NCI-H524 (cell line): ENCODE results near the gene DLK2.
"Not testable (repeated sequence)": the region's sequence is repeated elsewhere in the genome, so short reads cannot be mapped to it uniquely, and the experiment has no call there.

Source experiments
- DNase-seq, 2 experiments: peaks; one replicate each; lab custom pipeline; 2025; lab: John Stamatoyannopoulos, UW

Gene DLK2

GRCh38 chr6:43481591-43482236, 26.4 kb upstream of the DLK2 start:
- DNase-seq: no peak

DNA sequence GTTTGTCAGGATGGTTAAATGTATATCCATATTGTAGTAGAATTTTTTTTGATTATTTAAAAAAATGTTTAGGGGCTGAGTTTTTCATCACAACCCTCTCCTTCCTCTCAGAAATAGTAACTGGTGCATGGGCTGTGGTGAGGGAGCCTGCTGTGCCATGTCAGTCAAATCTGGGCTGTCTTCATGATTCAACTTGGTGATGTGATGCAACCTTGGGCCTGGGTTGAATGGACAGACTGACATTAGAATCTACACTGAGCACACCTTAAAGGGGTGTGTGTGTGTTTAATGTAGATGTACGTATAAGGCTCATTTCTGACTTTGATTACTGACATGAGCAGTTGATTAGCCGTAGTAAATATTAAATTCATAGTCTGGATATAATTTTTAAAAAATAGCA, 25.7 kb upstream of the DLK2 start:
- no peak for DNase-seq

GRCh38 chr6:43478008-43478372, 22.6 kb upstream of the DLK2 start:
- peak; percentile 75 to 80 for DNase-seq

DNA sequence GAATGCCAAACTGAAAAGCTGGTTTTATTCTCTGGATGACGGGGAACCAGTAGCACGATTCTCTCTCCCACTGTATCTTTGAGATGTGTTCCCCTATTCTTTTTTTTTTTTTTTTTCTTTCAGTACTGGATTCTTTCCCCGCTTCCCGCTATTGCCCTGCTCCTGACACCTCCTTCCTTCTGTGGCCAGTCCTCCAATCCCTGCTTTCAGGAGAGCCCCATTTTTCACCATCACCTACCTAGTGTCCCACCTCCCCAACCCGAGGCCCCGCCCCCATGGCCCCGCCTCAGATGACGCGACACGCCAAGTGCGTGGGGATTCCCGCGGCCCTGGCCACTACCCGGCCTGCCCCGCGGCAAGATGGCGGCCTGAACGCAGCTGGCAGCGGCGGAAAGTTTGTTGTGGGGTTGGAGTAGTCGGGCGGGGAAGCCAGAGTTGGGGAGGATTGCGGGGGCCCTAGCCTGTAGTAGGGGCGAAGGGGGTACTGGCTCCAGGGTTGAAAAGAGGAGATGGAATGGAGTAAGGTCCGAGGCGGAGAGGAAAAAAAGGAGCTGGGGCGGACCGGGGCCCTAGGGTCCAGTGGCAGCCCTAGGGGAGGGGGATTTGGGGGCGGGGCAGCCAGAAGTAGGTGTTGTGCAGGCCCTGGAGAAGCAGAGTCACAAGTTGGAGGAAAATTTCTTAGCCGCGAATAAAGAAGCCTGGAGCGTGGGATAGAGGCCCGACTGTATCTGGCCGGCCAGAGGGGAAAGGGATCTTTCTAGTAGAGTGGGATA, 22.1 kb upstream of the DLK2 start, which contains the start of gene TJAP1:
Gene TJAP1, plus strand, starts transcription at position 336 of the 773 bp plus-strand sequence. CDS start 21,432 bp downstream, outside the sequence.
- peak; percentile 79 to 85 for DNase-seq

GRCh38 chr6:43476746-43477145, 21.4 kb upstream of the DLK2 start:
- no peak for DNase-seq

- peak; percentile 95 to 97 for DNase-seq
Observed at GRCh38 chr6:43475516-43475915, 20.2 kb upstream of the DLK2 start.

GRCh38 chr6:43472515-43472914, 17.2 kb upstream of the DLK2 start:
- DNase-seq: no peak

DNA sequence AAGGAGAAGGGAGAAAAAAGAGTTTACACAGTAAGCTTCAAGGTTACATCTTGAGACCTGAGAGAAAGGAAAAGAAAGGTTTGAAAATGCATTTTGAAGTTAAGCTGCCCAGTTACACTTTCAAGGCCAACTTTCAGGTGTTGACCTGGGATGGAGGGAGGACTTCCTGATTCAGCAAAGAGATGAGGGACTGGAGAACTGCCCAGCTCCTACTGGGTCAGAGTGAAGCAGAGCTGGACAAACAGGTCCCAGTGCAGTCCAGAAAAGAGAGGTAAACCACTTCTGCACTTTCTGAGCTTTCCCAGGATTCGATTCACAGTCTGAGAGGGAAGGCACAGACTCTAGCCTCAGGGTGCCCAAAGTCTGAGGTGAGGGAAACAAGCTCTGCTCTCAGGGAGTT, 16.1 kb upstream of the DLK2 start:
- DNase-seq: no peak

DNA sequence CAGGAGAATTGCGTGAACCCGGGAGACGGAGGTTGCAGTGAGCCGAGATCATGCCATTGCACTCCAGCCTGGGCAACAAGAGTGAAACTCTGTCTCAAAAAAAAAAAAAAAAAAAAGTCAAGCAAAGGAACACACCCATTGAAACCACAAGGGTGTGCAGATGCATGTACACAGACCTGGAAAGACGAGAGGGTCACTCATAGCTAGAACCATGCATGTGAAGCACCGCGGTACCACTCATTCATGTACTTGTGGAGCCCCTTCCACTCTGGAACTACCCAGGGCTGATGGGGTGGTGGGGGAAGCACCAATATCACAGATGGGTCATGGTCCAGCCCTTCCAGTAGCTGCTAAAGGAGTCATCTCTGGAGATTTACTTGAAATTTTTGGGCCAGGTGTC, 14.6 kb upstream of the DLK2 start:
- no peak for DNase-seq

GRCh38 chr6:43468748-43469681, 13.7 kb upstream of the DLK2 start:
- DNase-seq: no peak

DNA sequence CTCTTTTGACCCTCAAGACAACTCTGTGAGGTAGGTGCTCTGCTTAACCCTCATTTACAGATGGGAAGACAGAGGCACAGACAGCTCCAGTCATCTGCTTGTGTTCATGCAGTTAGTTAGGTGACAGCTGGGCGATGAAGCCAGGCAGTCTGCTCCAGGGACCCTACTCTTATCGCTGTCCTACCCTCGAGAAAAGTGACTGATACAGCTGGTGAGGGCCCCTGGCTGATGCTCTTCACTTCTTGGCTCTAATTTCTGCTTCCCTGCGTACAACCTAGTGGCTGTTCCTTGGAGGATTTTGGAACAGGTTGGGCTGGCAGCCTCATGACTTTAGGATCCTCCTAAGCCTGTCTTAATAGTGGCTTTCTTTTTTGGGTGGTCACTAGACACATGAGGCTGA, 12.9 kb upstream of the DLK2 start:
- peak; percentile 40 to 77 for DNase-seq

DNA sequence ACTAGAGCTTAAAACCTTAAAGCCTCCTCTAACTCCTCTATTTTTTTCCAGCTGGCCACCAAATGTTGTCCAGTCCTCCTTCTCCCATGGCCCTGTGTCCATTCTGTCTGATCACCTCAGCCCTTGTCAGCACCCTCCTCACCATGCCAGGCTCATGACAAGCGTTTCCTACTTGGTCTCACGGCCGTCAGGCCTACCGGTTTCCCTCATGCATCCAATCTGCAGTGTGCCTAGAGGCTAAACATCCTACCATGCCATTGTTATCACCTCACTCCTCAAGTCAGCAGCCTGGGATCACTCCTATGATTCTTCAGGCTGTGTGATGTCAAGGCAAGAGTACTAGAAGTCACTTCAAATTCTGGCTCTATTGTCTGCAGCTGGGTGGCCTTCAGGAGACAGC, 12.4 kb upstream of the DLK2 start:
- no peak for DNase-seq

GRCh38 chr6:43467265-43467664, 11.9 kb upstream of the DLK2 start:
- DNase-seq: not testable (repeated sequence)

- DNase-seq: no peak
Observed at GRCh38 chr6:43465948-43466347, 10.6 kb upstream of the DLK2 start.

DNA sequence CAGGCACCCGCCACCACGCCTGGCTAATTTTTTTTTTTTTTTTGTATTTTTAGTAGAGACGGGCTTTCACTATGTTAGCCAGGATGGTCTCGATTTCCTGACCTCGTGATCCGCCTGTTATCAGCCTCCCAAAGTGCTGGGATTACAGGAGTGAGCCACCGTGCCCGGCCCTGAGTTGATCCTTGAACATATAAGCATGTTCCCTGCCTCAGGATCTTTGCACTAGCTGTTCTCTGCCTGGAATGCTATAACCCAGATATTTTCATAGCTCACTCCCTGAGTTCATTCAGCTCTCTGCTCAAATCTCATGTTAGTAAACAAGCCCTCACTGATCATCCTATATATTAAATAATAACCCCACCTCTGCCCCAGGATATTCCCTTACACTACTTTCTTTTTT, 9.0 kb upstream of the DLK2 start:
- no peak for DNase-seq

- no peak for DNase-seq
Observed at GRCh38 chr6:43461936-43462335, 6.6 kb upstream of the DLK2 start.

GRCh38 chr6:43460032-43460431, 4.7 kb upstream of the DLK2 start:
- no peak for DNase-seq

DNA sequence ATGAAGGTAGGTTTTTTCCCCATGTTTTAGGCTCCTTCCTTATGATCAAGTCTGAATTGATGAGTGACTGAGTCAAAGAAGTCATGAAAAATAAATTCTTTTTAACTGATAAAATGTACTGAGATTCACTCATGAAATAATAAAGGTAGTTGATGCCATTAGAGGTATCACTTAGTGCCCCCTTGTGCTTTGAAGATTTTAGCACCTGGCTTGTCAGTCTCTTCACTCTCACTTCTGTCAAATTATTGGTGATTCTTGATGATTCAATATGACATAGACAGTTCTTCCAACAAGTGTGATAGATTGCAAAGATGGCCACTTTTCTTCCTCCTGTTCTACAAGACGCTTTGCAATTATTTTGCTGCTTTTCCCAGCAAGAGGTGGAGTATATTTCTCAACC, 4.2 kb upstream of the DLK2 start:
- no peak for DNase-seq

DNA sequence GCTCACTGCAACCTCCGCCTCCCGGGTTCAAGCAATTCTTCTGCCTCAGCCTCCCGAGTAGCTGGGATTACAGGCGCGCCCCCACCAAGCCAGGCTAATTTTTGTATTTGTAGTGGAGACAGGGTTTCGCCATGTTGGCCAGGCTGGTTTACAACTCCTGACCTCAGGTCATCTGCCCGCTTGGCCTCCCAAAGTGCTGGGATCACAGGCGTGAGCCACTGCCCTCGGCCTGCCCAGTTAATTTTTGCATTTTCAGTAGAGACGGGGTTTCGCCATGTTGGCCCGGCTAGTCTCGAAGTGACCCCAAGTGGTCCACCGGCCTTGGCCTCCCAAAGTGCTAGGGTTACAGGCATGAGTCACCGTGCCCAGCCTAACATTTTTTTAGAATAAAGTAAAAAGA, 2.8 kb upstream of the DLK2 start:
- DNase-seq: not testable (repeated sequence)

DNA sequence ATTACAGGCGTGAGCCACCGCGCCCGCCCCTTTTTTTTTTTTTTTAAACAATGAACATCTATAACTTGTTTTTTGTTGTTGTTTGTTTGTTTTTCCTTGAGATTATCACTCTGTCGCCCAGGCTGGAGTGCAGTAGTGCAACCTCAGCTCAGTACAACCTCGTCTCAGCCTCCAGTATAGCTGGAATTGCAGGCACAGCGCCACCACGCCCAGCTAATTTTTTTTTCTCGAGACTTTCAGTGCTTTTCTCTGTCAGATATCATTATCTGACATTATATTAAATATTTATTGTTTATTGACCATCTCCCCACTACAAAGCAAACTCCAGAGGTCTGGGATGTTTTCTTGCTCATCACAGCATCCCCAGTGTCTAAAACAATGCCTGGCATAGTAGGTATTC, 2.3 kb upstream of the DLK2 start:
- DNase-seq: no peak

DNA sequence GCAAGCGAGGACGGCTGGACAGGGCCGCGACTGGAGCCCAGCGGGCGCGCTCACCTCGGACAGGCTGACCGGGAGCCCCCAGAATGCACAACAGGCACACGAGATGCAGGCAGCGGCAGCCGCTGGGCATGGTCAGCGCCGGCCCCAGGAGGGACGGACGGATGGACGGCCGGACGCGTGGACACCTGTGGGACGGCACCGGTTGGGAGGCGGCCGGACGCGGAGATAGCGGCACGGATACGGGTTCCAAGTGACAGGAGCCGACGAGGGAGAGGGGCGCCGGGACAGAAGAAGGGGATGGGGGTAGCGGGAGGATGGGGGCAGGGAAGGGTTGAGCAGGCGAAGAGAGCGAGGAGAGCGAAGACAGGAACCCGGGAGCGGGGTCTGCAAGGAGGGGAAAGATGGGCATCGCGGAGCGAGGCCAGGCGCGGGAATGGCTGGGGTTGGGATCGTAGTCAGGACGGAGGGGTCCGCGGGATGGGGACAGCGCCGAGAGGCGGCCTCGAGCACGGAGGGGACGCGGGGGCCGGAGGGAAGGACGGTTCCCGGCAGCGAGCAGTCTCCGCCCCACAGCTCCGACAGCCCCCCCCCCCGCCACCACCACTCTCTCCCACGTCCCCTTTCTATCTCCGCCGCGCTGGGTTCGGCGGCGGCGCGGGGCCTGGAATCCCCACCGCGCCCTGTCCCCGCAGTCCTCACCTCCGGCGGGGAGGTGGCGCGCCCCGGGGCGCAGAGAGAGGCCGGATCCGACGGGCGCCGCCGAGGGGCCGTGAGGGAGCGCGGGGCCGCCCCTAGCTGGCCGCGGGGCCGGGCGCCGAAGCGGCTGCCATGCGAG, 435 bp downstream of the DLK2 start:
- DNase-seq: peak; percentile 8 to 59

DNA sequence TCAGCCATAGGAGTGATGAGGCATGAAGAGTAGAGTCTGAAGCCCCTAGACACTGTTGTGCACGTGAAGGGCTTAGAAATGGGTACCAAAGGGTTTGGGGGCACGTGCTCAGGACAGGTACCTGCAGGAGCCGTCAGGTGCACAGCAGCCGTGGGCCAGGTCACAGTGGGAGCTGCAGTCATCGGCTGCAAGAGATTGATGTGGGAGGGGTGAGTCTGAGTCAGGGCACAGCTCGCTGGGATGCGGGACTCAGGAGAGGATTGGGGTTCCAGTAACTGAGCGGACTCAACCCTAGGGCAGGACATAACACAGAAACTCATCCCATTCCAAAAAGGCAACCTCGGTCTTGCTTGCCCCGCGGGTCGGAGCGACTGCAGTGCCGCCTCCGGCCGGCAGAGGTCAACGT, 1.1 kb downstream of the DLK2 start:
- peak in 1 of 2 experiments; percentile 65 for DNase-seq
